Measurements from ENCODE around the gene DNAI1.

Gene DNAI1

GRCh38 chr9:34557426-34558321, 99.1 kb downstream of the DNAI1 start:
- DNase-seq (ENCODE audit: low read depth in 1 of 2, low spot score in 1 of 2), result no peak
- in situ Hi-C loops (cut with HindIII; ENCODE audit: low pct_unique_long_range_greater_than_20kb, low sequenced_read_pairs), result no loop called here
- no peak for TF ChIP-seq JUND (IDR thresholded peaks at IDR 0.05; ENCODE audit: low read depth)

GRCh38 chr9:34558364-34558763, 99.8 kb downstream of the DNAI1 start:
- in situ Hi-C loops (cut with HindIII; ENCODE audit: low pct_unique_long_range_greater_than_20kb, low sequenced_read_pairs), result no loop called here
- no peak for DNase-seq (ENCODE audit: low read depth in 1 of 2, low spot score in 1 of 2)
- TF ChIP-seq JUND (IDR thresholded peaks at IDR 0.05; ENCODE audit: low read depth), result no peak

DNA sequence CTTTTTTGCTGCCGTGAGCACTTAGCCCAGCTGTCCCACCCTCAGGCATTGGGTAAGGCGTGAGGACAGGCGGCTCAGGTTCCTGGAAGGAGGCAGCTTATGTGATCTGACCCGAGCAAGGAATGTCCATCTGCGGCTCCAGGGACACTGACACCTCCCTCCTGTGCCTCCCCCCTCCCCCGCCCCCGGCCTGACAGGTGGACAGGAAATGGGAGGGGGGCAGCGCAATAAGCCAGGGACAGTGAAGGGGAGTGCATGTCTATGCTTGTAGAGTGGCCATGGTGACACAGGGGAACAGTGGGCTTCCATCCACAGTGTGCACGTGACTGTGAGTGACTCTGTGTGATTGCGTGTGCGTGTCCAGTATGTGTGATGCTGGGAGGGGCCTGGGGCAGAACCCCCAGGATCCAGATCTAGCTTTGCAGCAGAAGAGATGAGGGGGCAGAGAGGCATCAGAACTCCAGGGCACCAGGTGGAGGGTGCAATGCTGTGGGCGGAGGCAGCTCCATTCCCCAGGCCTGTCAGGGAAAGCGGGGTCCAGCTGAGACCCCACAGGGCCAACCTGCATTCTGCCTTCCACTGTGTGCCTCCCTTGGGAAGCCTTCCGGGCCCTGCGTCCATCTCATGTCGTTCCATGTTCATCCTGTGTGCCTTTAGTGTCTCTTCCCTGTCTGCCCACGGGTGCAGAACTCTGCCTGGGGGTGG, 100.5 kb downstream of the DNAI1 start:
- DNase-seq (ENCODE audit: low read depth in 1 of 2, low spot score in 1 of 2), result no peak
- TF ChIP-seq JUND (IDR thresholded peaks at IDR 0.05; ENCODE audit: low read depth), result no peak
- in situ Hi-C loops (cut with HindIII; ENCODE audit: low pct_unique_long_range_greater_than_20kb, low sequenced_read_pairs), result no loop called here

GRCh38 chr9:34559624-34560455, 101.2 kb downstream of the DNAI1 start:
- no peak for DNase-seq (ENCODE audit: low read depth in 1 of 2, low spot score in 1 of 2)
- in situ Hi-C loops (cut with HindIII; ENCODE audit: low pct_unique_long_range_greater_than_20kb, low sequenced_read_pairs), result no loop called here
- no peak for TF ChIP-seq JUND (IDR thresholded peaks at IDR 0.05; ENCODE audit: low read depth)

DNA sequence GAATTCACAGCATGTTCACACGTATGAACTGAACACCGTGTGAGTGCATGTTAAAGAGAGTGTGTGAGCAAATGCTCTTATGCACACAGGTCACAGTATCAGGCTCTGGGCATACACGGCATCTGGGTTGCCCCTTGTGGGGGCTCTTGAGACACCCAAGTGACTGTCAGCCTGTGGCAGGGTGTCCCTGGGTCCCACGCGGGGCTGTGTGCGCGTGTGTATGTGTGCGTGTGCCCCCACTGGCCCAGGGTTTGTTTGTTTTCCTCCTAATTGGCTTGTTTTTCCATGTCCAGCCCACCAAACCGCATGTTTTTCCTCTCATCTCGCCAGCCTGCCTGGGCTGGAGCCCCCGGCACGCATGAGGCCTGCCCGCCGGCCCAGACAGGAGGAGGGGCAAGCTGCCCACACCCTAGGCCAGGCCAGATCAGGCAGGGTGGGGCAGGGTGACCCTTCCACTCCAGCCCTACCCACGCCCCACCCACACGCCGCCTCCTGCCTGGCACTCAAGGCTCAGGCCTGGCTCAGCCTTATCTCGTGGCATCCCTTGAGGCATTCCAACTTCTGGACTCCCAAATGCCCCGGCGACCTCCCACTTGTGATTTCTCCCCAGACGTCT, 102.1 kb downstream of the DNAI1 start:
- in situ Hi-C loops (cut with HindIII; ENCODE audit: low pct_unique_long_range_greater_than_20kb, low sequenced_read_pairs), result no loop called here
- no peak for TF ChIP-seq JUND (IDR thresholded peaks at IDR 0.05; ENCODE audit: low read depth)
- DNase-seq (ENCODE audit: low read depth in 1 of 2, low spot score in 1 of 2), result no peak

GRCh38 chr9:34562135-34562745, 103.6 kb downstream of the DNAI1 start:
- DNase-seq (ENCODE audit: low read depth in 1 of 2, low spot score in 1 of 2), result no peak

DNA sequence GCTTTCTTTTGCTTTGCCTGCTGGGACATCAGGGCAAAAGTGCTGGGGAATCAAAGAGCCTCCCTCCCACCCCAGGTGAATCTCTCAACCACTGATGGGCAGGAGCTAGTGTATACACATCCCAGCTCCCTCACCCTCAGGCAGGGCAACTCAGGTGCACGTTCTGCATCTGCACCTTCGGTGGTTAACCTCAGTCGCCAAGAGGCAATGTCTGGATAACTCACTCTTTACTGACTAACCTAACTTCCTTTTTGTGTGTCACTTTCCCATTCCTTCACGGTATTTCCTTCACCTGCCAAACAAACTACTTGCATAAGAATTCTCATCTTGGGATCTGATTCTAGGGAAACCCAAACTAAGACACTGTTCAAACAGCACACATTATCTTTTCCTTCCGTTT, 104.7 kb downstream of the DNAI1 start:
- in situ Hi-C loops (cut with HindIII; ENCODE audit: low pct_unique_long_range_greater_than_20kb, low sequenced_read_pairs), result no loop called here
- no peak for DNase-seq (ENCODE audit: low read depth in 1 of 2, low spot score in 1 of 2)
- no peak for TF ChIP-seq JUND (IDR thresholded peaks at IDR 0.05; ENCODE audit: low read depth)

More at GRCh38 chr9:34562135-34562745, 103.6 kb downstream of the DNAI1 start:
- in situ Hi-C loops (cut with HindIII; ENCODE audit: low pct_unique_long_range_greater_than_20kb, low sequenced_read_pairs), result no loop called here
- no peak for TF ChIP-seq JUND (IDR thresholded peaks at IDR 0.05; ENCODE audit: low read depth)

- no peak for TF ChIP-seq JUND (IDR thresholded peaks at IDR 0.05; ENCODE audit: low read depth)
- DNase-seq (ENCODE audit: low read depth in 1 of 2, low spot score in 1 of 2), result no peak
- in situ Hi-C loops (cut with HindIII; ENCODE audit: low pct_unique_long_range_greater_than_20kb, low sequenced_read_pairs), result no loop called here
Observed at GRCh38 chr9:34564617-34565016, 106.0 kb downstream of the DNAI1 start.

GRCh38 chr9:34565856-34566255, 107.3 kb downstream of the DNAI1 start:
- TF ChIP-seq JUND (IDR thresholded peaks at IDR 0.05; ENCODE audit: low read depth), result no peak
- in situ Hi-C loops (cut with HindIII; ENCODE audit: low pct_unique_long_range_greater_than_20kb, low sequenced_read_pairs), result no loop called here
- no peak for DNase-seq (ENCODE audit: low read depth in 1 of 2, low spot score in 1 of 2)

GRCh38 chr9:34566322-34566721, 107.7 kb downstream of the DNAI1 start:
- in situ Hi-C loops (cut with HindIII; ENCODE audit: low pct_unique_long_range_greater_than_20kb, low sequenced_read_pairs), result no loop called here
- no peak for DNase-seq (ENCODE audit: low read depth in 1 of 2, low spot score in 1 of 2)
- no peak for TF ChIP-seq JUND (IDR thresholded peaks at IDR 0.05; ENCODE audit: low read depth)

DNA sequence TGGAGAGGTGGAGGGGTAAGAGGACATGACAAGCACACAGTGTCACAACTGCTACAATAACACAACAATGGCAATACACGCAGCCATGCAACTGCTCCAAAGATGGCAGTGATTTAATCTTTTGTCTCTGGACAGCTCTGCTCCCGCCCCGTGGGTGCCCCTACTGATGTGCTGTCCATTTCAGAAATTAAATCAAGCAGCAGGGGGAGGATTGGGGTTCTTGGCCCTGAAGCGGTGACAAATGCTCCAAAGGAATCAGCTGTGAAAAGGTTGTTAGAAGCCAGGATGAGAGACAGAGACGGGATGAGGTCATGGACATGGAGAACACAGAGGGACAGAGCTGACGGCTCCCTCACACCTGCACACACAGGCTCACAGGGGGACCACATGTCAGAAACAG, 108.4 kb downstream of the DNAI1 start:
- TF ChIP-seq JUND (IDR thresholded peaks at IDR 0.05; ENCODE audit: low read depth), result no peak
- in situ Hi-C loops (cut with HindIII; ENCODE audit: low pct_unique_long_range_greater_than_20kb, low sequenced_read_pairs), result no loop called here
- no peak for DNase-seq (ENCODE audit: low read depth in 1 of 2, low spot score in 1 of 2)

DNA sequence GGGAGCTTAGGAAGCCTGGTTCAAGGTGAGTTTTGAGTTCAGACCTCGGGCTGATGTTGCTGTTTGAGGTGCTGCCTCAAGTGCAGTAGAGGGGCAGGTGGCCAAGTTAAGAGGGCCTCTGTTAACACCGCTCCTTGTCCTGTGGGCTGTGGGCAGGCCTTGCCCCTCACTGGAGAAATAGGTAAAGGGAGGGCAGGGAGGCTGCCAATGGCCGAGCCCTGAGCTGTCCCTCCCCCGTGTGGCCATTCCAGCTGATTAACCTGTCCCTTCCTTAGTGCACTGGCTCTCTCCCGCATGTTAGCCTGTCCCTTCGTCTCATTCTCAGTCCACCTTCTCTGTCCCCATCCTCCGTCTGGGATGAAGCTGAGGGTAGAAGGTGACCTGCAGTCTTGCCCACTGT, 109.5 kb downstream of the DNAI1 start:
- in situ Hi-C loops (cut with HindIII; ENCODE audit: low pct_unique_long_range_greater_than_20kb, low sequenced_read_pairs), result no loop called here
- TF ChIP-seq JUND (IDR thresholded peaks at IDR 0.05; ENCODE audit: low read depth), result no peak
- DNase-seq (ENCODE audit: low read depth in 1 of 2, low spot score in 1 of 2), result no peak

All from T47D (cell line).